Vagina (tissue), 2 donors: ENCODE measurements around the gene TJP3.

ENCODE experiments used
- CTCF ChIP-seq, 3 experiments: fragments of 450-650 bp in 2 of 3; fragments of 200-600 bp in 1 of 3; sonication (generic) in 1 of 3; IDR thresholded peaks; one replicate each; pipeline ENCODE4 v1.5.1; 2017 to 2019; ENCODE audit warnings: antibody characterized with exemption in 3 of 3, mild to moderate bottlenecking in 2 of 3, moderate library complexity in 2 of 3
- POLR2A ChIP-seq, 2 donors: fragments of 450-650 bp; IDR thresholded peaks; one replicate each; pipeline ENCODE4 v1.6.1; 2017; ENCODE audit warnings: antibody characterized with exemption in 2 of 2, mild to moderate bottlenecking in 2 of 2, moderate library complexity in 2 of 2
- POLR2AphosphoS5 ChIP-seq, 2 donors: sonication (generic); formaldehyde crosslinking; IDR thresholded peaks; one replicate each; pipeline ENCODE4 v1.9.0; 2017; ENCODE audit warnings: antibody characterized with exemption in 2 of 2, mild to moderate bottlenecking in 2 of 2, low read depth in 1 of 2; ENCODE audit not compliant: insufficient read depth in 1 of 2

- no peak for TF ChIP-seq CTCF (IDR thresholded peaks at IDR 0.05)
- TF ChIP-seq POLR2AphosphoS5 (IDR thresholded peaks at IDR 0.05; ENCODE audit: insufficient read depth in 1 of 2, low read depth in 1 of 2): no peak
- no peak for TF ChIP-seq POLR2A (IDR thresholded peaks at IDR 0.05)
These were observed 61.3 kb downstream of the TJP3 start for GRCh38 chr19:3769494-3769893.
